HepG2 (cell line): ENCODE data around the gene ABCB11. TPM values are rescaled to one million over a fixed set of nuclear protein-coding genes. Genes with fewer than 3 reads are reported as not detected.

ENCODE experiments used
- ADNP ChIP-seq: sonication (generic); formaldehyde crosslinking; IDR thresholded peaks from 2 replicates; pipeline ENCODE4 v1.4.0; 2020; ENCODE audit warnings: missing genetic modification reagents
- ATF7 ChIP-seq, 2 experiments: fragments of 450-650 bp in 1 of 2; sonication (generic) in 1 of 2; formaldehyde crosslinking in 1 of 2; IDR thresholded peaks; 2 replicates each; pipeline versions ENCODE4 v1.4.0 to v1.6.1; 2016 to 2020; ENCODE audit warnings: antibody characterized with exemption in 1 of 2, mild to moderate bottlenecking in 1 of 2, missing genetic modification reagents in 1 of 2
- BRCA1 ChIP-seq: sonication (generic); formaldehyde crosslinking; IDR thresholded peaks from 2 replicates; pipeline ENCODE4 v1.4.0; 2020; ENCODE audit warnings: missing genetic modification reagents
- CBX5 ChIP-seq: sonication (generic); formaldehyde crosslinking; IDR thresholded peaks from 2 replicates; pipeline ENCODE4 v1.4.0; 2020; ENCODE audit warnings: missing genetic modification reagents, borderline replicate concordance
- NKX3-1 ChIP-seq: sonication (generic); formaldehyde crosslinking; IDR thresholded peaks from 2 replicates; pipeline ENCODE4 v1.5.0; 2020; ENCODE audit warnings: missing genetic modification reagents
- NONO ChIP-seq, 2 experiments: fragments of 450-650 bp in 1 of 2; sonication (generic) in 1 of 2; formaldehyde crosslinking in 1 of 2; IDR thresholded peaks in 1 of 2; conservative IDR thresholded peaks in 1 of 2; 2 replicates each; pipeline versions ENCODE4 v1.6.1 to v1.8.0; 2017 to 2022; ENCODE audit warnings: mild to moderate bottlenecking in 1 of 2, missing genetic modification reagents in 1 of 2, moderate library complexity in 1 of 2
- PITX1 ChIP-seq: sonication (generic); formaldehyde crosslinking; IDR thresholded peaks from 2 replicates; pipeline ENCODE4 v1.5.1; 2020; ENCODE audit warnings: mild to moderate bottlenecking, missing genetic modification reagents
- SATB2 ChIP-seq: sonication (generic); formaldehyde crosslinking; IDR thresholded peaks from 2 replicates; pipeline ENCODE4 v1.5.0; 2020; ENCODE audit warnings: missing genetic modification reagents
- ZBTB8A ChIP-seq: sonication (generic); formaldehyde crosslinking; IDR thresholded peaks from 2 replicates; pipeline ENCODE4 v1.4.0; 2020; ENCODE audit warnings: mild to moderate bottlenecking, low read depth, missing genetic modification reagents, borderline replicate concordance
- ZFYVE20 ChIP-seq: sonication (generic); formaldehyde crosslinking; IDR thresholded peaks from 2 replicates; pipeline ENCODE4 v1.8.0; 2023; ENCODE audit warnings: low read depth, mild to moderate bottlenecking, moderate library complexity, missing genetic modification reagents, borderline replicate concordance
- ZNF3 ChIP-seq: IDR thresholded peaks from 2 replicates; pipeline ENCODE4 v1.7.0; 2017; ENCODE audit warnings: inconsistent platforms
- ZNF34 ChIP-seq: sonication (generic); formaldehyde crosslinking; IDR thresholded peaks from 2 replicates; pipeline ENCODE4 v1.4.0; 2020; ENCODE audit warnings: mild to moderate bottlenecking, missing genetic modification reagents, borderline replicate concordance
- ZNF350 ChIP-seq: sonication (generic); formaldehyde crosslinking; IDR thresholded peaks from 2 replicates; pipeline ENCODE4 v1.4.0; 2020; ENCODE audit warnings: mild to moderate bottlenecking, low read depth, missing genetic modification reagents, borderline replicate concordance
- ZNF383 ChIP-seq: sonication (generic); formaldehyde crosslinking; IDR thresholded peaks from 2 replicates; pipeline ENCODE4 v1.4.0; 2020; ENCODE audit warnings: missing genetic modification reagents, mild to moderate bottlenecking, borderline replicate concordance
- ZNF530 ChIP-seq: sonication (generic); formaldehyde crosslinking; IDR thresholded peaks from 2 replicates; pipeline ENCODE4 v1.5.0; 2020; ENCODE audit warnings: low read depth, mild to moderate bottlenecking, missing genetic modification reagents
- ZNF660 ChIP-seq: sonication (generic); formaldehyde crosslinking; IDR thresholded peaks from 2 replicates; pipeline ENCODE4 v1.5.1; 2020; ENCODE audit warnings: mild to moderate bottlenecking, low read depth, missing genetic modification reagents, borderline replicate concordance
- polyA plus RNA-seq, 8 experiments: library from polyadenylated mRNA; depleted of rRNA in 3 of 8; stranded (reverse) in 7 of 8; unstranded in 1 of 8; fragments of >200 nt; fragmentation: Illumina TruSeq in 4 of 8; extraction: Trizol in 4 of 8; gene quantifications; 2 replicates each; pipeline versions ENCODE4 v1.2.1 to v1.2.3, GENCODE V29; 2011 to 2016; ENCODE audit warnings: low read depth in 4 of 8, missing spikeins in 1 of 8, mixed read lengths in 1 of 8; ENCODE audit not compliant: insufficient read depth in 1 of 8
- total RNA-seq, 5 experiments: library from RNA; depleted of rRNA; stranded (reverse); fragments of >200 nt; fragmentation: Illumina TruSeq; extraction: Trizol; gene quantifications; 2 replicates each; pipeline ENCODE4 v1.2.3, GENCODE V29; 2016; ENCODE audit warnings: low read depth in 1 of 5
- TF ChIP-seq, protein P1 (sequence below): sonication (generic); formaldehyde crosslinking; IDR thresholded peaks from 2 replicates; pipeline ENCODE4 v1.4.0; 2020; ENCODE audit warnings: missing genetic modification reagents
- TF ChIP-seq, protein P2 (sequence below): sonication (generic); formaldehyde crosslinking; IDR thresholded peaks from 2 replicates; pipeline ENCODE4 v1.5.1; 2020; ENCODE audit warnings: missing genetic modification reagents, mild to moderate bottlenecking, borderline replicate concordance
- TF ChIP-seq, protein P3 (sequence below): sonication (generic); formaldehyde crosslinking; IDR thresholded peaks from 2 replicates; pipeline ENCODE4 v1.4.0; 2020; ENCODE audit warnings: missing genetic modification reagents
- TF ChIP-seq, protein P4 (sequence below): sonication (generic); formaldehyde crosslinking; IDR thresholded peaks from 2 replicates; pipeline ENCODE4 v1.4.0; 2020; ENCODE audit warnings: missing genetic modification reagents

ABCB11 gene
- total and polyA plus RNA-seq, 2 of the 13 experiments (the other 11 are each of a cell fraction or from before 2014, with no cell fraction given): not detected

DNA sequence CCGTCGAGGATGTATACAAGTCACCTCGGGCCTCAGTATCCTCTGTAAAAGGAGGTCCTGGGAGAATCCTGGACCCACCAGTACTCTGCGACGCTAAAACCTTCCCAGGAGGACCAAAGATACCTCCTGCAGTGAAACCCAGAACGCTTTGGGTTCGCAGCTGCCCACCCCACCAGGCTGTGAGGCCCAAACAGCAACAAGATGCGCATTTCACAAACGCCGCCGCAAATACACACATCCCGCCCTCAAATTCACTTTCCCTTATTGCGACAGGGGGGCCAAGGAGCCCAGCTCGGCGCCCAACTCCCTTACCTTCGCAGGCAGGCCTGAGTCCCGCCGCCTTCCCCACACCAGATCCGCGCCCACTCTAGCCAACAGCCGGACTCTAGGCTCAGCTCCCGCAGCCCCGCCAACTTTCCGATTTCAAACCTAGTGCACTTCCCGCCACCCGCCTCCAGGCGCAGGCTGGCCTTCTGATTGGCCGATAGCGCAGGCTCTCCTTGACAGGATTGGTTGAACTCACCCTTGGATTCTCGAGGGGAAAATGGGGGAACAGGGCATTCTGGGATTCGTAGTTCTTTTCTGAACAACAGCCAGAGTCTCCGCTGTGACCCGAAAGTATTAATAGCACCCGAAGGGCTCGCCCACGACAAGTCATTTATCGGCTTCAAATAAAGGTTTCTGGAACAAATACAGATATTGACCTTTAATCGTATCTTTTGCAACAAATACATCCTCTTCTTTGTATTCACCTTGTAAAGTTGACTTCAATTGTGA, 140.9 kb downstream of the ABCB11 start, which contains the start of gene SPC25 (continued):
- TF ChIP-seq, protein P1, sequence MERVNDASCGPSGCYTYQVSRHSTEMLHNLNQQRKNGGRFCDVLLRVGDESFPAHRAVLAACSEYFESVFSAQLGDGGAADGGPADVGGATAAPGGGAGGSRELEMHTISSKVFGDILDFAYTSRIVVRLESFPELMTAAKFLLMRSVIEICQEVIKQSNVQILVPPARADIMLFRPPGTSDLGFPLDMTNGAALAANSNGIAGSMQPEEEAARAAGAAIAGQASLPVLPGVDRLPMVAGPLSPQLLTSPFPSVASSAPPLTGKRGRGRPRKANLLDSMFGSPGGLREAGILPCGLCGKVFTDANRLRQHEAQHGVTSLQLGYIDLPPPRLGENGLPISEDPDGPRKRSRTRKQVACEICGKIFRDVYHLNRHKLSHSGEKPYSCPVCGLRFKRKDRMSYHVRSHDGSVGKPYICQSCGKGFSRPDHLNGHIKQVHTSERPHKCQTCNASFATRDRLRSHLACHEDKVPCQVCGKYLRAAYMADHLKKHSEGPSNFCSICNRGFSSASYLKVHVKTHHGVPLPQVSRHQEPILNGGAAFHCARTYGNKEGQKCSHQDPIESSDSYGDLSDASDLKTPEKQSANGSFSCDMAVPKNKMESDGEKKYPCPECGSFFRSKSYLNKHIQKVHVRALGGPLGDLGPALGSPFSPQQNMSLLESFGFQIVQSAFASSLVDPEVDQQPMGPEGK (CRISPR knock-in tag): peak; percentile 43; the same call in 1 of the 2 replicates
- TF ChIP-seq, protein P2, sequence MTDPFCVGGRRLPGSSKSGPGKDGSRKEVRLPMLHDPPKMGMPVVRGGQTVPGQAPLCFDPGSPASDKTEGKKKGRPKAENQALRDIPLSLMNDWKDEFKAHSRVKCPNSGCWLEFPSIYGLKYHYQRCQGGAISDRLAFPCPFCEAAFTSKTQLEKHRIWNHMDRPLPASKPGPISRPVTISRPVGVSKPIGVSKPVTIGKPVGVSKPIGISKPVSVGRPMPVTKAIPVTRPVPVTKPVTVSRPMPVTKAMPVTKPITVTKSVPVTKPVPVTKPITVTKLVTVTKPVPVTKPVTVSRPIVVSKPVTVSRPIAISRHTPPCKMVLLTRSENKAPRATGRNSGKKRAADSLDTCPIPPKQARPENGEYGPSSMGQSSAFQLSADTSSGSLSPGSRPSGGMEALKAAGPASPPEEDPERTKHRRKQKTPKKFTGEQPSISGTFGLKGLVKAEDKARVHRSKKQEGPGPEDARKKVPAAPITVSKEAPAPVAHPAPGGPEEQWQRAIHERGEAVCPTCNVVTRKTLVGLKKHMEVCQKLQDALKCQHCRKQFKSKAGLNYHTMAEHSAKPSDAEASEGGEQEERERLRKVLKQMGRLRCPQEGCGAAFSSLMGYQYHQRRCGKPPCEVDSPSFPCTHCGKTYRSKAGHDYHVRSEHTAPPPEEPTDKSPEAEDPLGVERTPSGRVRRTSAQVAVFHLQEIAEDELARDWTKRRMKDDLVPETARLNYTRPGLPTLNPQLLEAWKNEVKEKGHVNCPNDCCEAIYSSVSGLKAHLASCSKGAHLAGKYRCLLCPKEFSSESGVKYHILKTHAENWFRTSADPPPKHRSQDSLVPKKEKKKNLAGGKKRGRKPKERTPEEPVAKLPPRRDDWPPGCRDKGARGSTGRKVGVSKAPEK (CRISPR knock-in tag): no peak
- TF ChIP-seq CBX5 (CRISPR knock-in tag) (no peak; the same call in 1 of the 2 replicates), ZNF530 (CRISPR knock-in tag) (no peak), ZNF34 (no peak), ZBTB8A (no peak), ZNF660 (no peak), ZFYVE20 (CRISPR knock-in tag) (no peak), PITX1 (CRISPR knock-in tag) (peak; percentile 53; the same call in 1 of the 2 replicates), SATB2 (CRISPR knock-in tag) (no peak), ZNF3 (CRISPR knock-in tag) (no peak), NKX3-1 (CRISPR knock-in tag) (no peak), ZNF383 (CRISPR knock-in tag) (no peak), BRCA1 (CRISPR knock-in tag) (no peak), ZNF350 (CRISPR knock-in tag) (peak; percentile 93; the same call in 1 of the 2 replicates), ADNP (no peak), NONO (IDR thresholded peaks at IDR 0.05) (no peak), NONO (CRISPR knock-in tag; conservative IDR thresholded peaks at IDR 0.05) (peak; percentile 69; the same call in 1 of the 2 replicates), ATF7 (IDR thresholded peaks at IDR 0.05) (no peak), ATF7 (CRISPR knock-in tag; IDR thresholded peaks at IDR 0.05) (no peak)
- TF ChIP-seq, protein P3, sequence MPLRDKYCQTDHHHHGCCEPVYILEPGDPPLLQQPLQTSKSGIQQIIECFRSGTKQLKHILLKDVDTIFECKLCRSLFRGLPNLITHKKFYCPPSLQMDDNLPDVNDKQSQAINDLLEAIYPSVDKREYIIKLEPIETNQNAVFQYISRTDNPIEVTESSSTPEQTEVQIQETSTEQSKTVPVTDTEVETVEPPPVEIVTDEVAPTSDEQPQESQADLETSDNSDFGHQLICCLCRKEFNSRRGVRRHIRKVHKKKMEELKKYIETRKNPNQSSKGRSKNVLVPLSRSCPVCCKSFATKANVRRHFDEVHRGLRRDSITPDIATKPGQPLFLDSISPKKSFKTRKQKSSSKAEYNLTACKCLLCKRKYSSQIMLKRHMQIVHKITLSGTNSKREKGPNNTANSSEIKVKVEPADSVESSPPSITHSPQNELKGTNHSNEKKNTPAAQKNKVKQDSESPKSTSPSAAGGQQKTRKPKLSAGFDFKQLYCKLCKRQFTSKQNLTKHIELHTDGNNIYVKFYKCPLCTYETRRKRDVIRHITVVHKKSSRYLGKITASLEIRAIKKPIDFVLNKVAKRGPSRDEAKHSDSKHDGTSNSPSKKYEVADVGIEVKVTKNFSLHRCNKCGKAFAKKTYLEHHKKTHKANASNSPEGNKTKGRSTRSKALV (CRISPR knock-in tag): no peak
- TF ChIP-seq, protein P4, sequence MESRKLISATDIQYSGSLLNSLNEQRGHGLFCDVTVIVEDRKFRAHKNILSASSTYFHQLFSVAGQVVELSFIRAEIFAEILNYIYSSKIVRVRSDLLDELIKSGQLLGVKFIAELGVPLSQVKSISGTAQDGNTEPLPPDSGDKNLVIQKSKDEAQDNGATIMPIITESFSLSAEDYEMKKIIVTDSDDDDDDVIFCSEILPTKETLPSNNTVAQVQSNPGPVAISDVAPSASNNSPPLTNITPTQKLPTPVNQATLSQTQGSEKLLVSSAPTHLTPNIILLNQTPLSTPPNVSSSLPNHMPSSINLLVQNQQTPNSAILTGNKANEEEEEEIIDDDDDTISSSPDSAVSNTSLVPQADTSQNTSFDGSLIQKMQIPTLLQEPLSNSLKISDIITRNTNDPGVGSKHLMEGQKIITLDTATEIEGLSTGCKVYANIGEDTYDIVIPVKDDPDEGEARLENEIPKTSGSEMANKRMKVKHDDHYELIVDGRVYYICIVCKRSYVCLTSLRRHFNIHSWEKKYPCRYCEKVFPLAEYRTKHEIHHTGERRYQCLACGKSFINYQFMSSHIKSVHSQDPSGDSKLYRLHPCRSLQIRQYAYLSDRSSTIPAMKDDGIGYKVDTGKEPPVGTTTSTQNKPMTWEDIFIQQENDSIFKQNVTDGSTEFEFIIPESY (CRISPR knock-in tag): no peak
